Chondrocyte (in vitro differentiated cells): ENCODE results near the gene INTS1. TPM values are rescaled to one million over a fixed set of nuclear protein-coding genes. Genes with fewer than 3 reads are reported as not detected.

Source experiments
- DNase-seq: peaks from one replicate; pipeline ENCODE4 v3.0.0; 2021; ENCODE audit warnings: mixed read lengths, low spot score
- H3K27ac Mint-ChIP-seq: one replicate; pipeline ENCODE4 v1.8.0; 2021; ENCODE audit warnings: mild to moderate bottlenecking, moderate library complexity, mixed read lengths; ENCODE audit not compliant: unreplicated experiment
- H3K27me3 Mint-ChIP-seq: 2 replicates; pipeline ENCODE4 v1.8.0; 2021; ENCODE audit warnings: low read depth, mixed read lengths
- H3K36me3 Mint-ChIP-seq: 2 replicates; pipeline ENCODE4 v1.8.0; 2021; ENCODE audit warnings: low read depth, mixed read lengths
- H3K4me1 Mint-ChIP-seq: 2 replicates; pipeline ENCODE4 v1.8.0; 2021; ENCODE audit warnings: low read depth, mild to moderate bottlenecking, mixed read lengths
- H3K4me3 Mint-ChIP-seq: one replicate; pipeline ENCODE4 v1.8.0; 2021; ENCODE audit warnings: mild to moderate bottlenecking, moderate library complexity, mixed read lengths; ENCODE audit not compliant: unreplicated experiment
- H3K9me3 Mint-ChIP-seq: 2 replicates; pipeline ENCODE4 v1.8.0; 2021; ENCODE audit warnings: low read depth, mixed read lengths
- total RNA-seq: library from RNA; stranded (reverse); gene quantifications from 3 replicates; pipeline ENCODE4 v1.2.1, GENCODE V29; 2021
- TF ChIP-seq, protein P1 (sequence below): fragments of 200-600 bp; sonication (generic); IDR thresholded peaks from 2 replicates; pipeline ENCODE4 v1.5.0; 2021; ENCODE audit warnings: antibody characterized with exemption, mild to moderate bottlenecking, moderate library complexity

The INTS1 gene
- total RNA-seq, 1 donor from 2014 or later, result 80.4 TPM

DNA sequence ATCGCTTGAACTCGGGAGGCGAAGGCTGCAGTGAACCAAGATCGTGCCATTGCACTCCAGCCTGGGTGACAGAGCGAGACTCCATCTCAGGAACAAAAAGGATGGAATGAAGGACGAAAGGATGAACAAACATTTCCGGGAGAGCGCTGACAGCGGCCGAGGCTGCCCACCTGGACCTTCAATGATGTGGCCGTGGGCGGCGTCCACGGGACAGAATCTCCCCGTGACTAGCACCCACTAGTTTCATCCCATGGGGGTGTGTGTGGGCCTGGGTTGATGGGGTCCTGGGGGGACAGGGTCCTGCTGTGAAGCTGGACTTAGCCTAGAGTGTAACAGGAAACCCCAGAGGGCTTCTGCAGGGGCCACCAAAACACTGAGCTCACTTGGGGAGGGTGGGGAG lies 77.7 kb downstream of the INTS1 start:
- Mint-ChIP-seq H3K36me3 (no peaks in the 10 kb centered on the region), H3K9me3 (no peaks in the 10 kb centered on the region), H3K27ac (no peak overlapping the region), H3K4me1 (peaks cover 3% of the 10 kb centered on the region), H3K4me3 (no peak overlapping the region), H3K27me3 (peaks cover 14% of the 10 kb centered on the region)
- TF ChIP-seq, protein P1, sequence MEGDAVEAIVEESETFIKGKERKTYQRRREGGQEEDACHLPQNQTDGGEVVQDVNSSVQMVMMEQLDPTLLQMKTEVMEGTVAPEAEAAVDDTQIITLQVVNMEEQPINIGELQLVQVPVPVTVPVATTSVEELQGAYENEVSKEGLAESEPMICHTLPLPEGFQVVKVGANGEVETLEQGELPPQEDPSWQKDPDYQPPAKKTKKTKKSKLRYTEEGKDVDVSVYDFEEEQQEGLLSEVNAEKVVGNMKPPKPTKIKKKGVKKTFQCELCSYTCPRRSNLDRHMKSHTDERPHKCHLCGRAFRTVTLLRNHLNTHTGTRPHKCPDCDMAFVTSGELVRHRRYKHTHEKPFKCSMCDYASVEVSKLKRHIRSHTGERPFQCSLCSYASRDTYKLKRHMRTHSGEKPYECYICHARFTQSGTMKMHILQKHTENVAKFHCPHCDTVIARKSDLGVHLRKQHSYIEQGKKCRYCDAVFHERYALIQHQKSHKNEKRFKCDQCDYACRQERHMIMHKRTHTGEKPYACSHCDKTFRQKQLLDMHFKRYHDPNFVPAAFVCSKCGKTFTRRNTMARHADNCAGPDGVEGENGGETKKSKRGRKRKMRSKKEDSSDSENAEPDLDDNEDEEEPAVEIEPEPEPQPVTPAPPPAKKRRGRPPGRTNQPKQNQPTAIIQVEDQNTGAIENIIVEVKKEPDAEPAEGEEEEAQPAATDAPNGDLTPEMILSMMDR, result no peak
- DNase-seq, result no peak

GRCh38 chr7:1425292-1426136 lies 78.7 kb downstream of the INTS1 start:
- Mint-ChIP-seq H3K36me3 (no peaks in the 10 kb centered on the region), H3K27ac (no peak overlapping the region), H3K27me3 (peaks cover 14% of the 10 kb centered on the region), H3K4me3 (no peak overlapping the region), H3K9me3 (no peaks in the 10 kb centered on the region), H3K4me1 (peaks cover 3% of the 10 kb centered on the region)
- TF ChIP-seq, protein P1, result no peak
- DNase-seq, result no peak

GRCh38 chr7:1424041-1424440 lies 80.1 kb downstream of the INTS1 start:
- H3K9me3 Mint-ChIP-seq, result no peaks in the 10 kb centered on the region
- H3K27ac Mint-ChIP-seq, result no peak overlapping the region
- no peaks in the 10 kb centered on the region for H3K36me3 Mint-ChIP-seq
- DNase-seq, result no peak
- peaks cover 14% of the 10 kb centered on the region for H3K27me3 Mint-ChIP-seq
- H3K4me1 Mint-ChIP-seq, result peaks cover 3% of the 10 kb centered on the region
- H3K4me3 Mint-ChIP-seq, result no peak overlapping the region
- TF ChIP-seq, protein P1, result no peak

GRCh38 chr7:1423264-1423811 lies 80.9 kb downstream of the INTS1 start:
- DNase-seq, result no peak
- H3K36me3 Mint-ChIP-seq, result no peaks in the 10 kb centered on the region
- peaks cover 3% of the 10 kb centered on the region for H3K4me1 Mint-ChIP-seq
- no peaks in the 10 kb centered on the region for H3K9me3 Mint-ChIP-seq
- peaks cover 14% of the 10 kb centered on the region for H3K27me3 Mint-ChIP-seq
- no peak overlapping the region for H3K27ac Mint-ChIP-seq
- TF ChIP-seq, protein P1, result no peak
- H3K4me3 Mint-ChIP-seq, result no peak overlapping the region

GRCh38 chr7:1422512-1423263 lies 81.5 kb downstream of the INTS1 start:
- no peak overlapping the region for H3K4me3 Mint-ChIP-seq
- H3K4me1 Mint-ChIP-seq, result peaks cover 3% of the 10 kb centered on the region
- H3K27ac Mint-ChIP-seq, result no peak overlapping the region
- H3K27me3 Mint-ChIP-seq, result peaks cover 14% of the 10 kb centered on the region
- TF ChIP-seq, protein P1, result no peak
- H3K9me3 Mint-ChIP-seq, result no peaks in the 10 kb centered on the region
- no peaks in the 10 kb centered on the region for H3K36me3 Mint-ChIP-seq
- no peak for DNase-seq
